ENCODE measurements around the gene CORO1C. TPM values are rescaled to one million over a fixed set of nuclear protein-coding genes. Genes with fewer than 3 reads are reported as not detected.

CORO1C gene
- total RNA-seq, 1 donor from 2014 or later = 391 TPM

DNA sequence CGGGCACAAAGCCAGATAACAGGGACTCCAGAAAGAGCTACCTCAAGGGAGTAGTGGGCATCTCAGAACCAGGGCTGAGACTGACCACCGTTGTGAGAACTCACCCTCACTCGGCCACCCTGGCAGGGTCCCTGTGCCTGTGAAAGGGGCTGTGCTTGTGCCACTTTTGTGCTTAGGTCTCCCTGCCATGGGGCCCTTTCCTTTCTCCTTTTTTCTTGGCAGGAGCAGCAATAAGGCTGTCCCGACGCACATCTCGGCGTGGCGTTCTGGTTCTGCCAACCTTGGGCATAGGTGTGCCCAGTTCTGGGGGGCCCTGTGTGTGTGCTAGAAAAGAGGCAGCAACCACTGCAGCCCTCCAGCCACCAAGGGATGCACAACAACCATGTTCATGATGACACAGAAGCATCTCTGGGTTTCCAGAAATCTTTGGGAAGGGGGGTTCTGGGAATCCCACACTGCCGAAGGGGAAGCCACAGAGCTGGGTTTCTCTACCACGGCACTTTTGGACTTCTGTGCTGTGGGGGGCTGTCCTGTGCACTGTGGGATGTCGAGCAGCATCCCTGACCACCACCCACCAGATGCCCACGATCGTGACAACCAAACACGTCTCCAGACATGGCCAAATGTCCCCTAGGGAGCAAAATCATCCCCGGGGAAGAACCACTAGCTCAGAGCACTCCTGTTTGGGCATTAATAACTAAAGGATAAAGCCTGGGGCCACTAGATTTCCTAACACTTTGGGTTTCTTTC is 120.3 kb downstream of the CORO1C start:
- no peak overlapping the region for H3K4me3 Mint-ChIP-seq (ENCODE audit: unreplicated experiment)

GRCh38 chr12:108610336-108610815 is 120.9 kb downstream of the CORO1C start:
- FAIRE-seq = no peak
- Histone ChIP-seq H3K4me2 (ENCODE audit: low read length) (no peak overlapping the region), H2AFZ (ENCODE audit: low read depth, low read length) (no peak overlapping the region), H3K9ac (ENCODE audit: low read length) (no peak overlapping the region), H3K79me2 (ENCODE audit: insufficient read depth, low read length) (no peaks in the 10 kb centered on the region), H3K9me3 (ENCODE audit: insufficient read depth, low read depth, low read length) (no peaks in the 10 kb centered on the region), H3K27me3 (ENCODE audit: insufficient read depth, low read length) (no peaks in the 10 kb centered on the region), H4K20me1 (ENCODE audit: insufficient read depth, low read length) (no peaks in the 10 kb centered on the region), H3K36me3 (ENCODE audit: insufficient read depth, low read length) (no peaks in the 10 kb centered on the region), H3K4me1 (ENCODE audit: insufficient read depth, low read length) (peaks cover 25% of the 10 kb centered on the region), H3K27ac (ENCODE audit: low read depth, low read length) (no peak overlapping the region), H3K4me3 (ENCODE audit: insufficient read depth, low read depth, low read length) (no peak overlapping the region)
- Mint-ChIP-seq H3K27me3 (ENCODE audit: low read depth, unreplicated experiment) (no peaks in the 10 kb centered on the region), H3K36me3 (ENCODE audit: low read depth, unreplicated experiment) (peaks cover 2% of the 10 kb centered on the region), H3K27ac (ENCODE audit: unreplicated experiment) (no peak overlapping the region), H3K4me3 (ENCODE audit: unreplicated experiment) (no peak overlapping the region), H3K4me1 (ENCODE audit: low read depth, unreplicated experiment) (peaks cover 18% of the 10 kb centered on the region), H3K9me3 (ENCODE audit: unreplicated experiment) (no peaks in the 10 kb centered on the region)
- no peak for DNase-seq (ENCODE audit: low read depth)
- no peak for TF ChIP-seq EZH2 (IDR thresholded peaks at IDR 0.05; ENCODE audit: insufficient read depth, low read length)
- TF ChIP-seq CTCF (IDR thresholded peaks at IDR 0.05; ENCODE audit: insufficient read depth, low read depth, low read length) = no peak

More for the DNA sequence above, 120.3 kb downstream of the CORO1C start:
- no peaks in the 10 kb centered on the region for H3K79me2 ChIP-seq (ENCODE audit: insufficient read depth, low read length)
- no peak for TF ChIP-seq CTCF (IDR thresholded peaks at IDR 0.05; ENCODE audit: insufficient read depth, low read depth, low read length)
- no peak for TF ChIP-seq EZH2 (IDR thresholded peaks at IDR 0.05; ENCODE audit: insufficient read depth, low read length)
- no peak overlapping the region for H3K27ac ChIP-seq (ENCODE audit: low read depth, low read length)
- Mint-ChIP-seq H3K36me3 (ENCODE audit: low read depth, unreplicated experiment) (peaks cover 2% of the 10 kb centered on the region), H3K4me1 (ENCODE audit: low read depth, unreplicated experiment) (peaks cover 18% of the 10 kb centered on the region), H3K27ac (ENCODE audit: unreplicated experiment) (no peak overlapping the region), H3K27me3 (ENCODE audit: low read depth, unreplicated experiment) (no peaks in the 10 kb centered on the region), H3K9me3 (ENCODE audit: unreplicated experiment) (peaks cover 3% of the 10 kb centered on the region)
- H3K9ac ChIP-seq (ENCODE audit: low read length) = no peak overlapping the region
- no peak overlapping the region for H2AFZ ChIP-seq (ENCODE audit: low read depth, low read length)
- no peaks in the 10 kb centered on the region for H3K27me3 ChIP-seq (ENCODE audit: insufficient read depth, low read length)
- H3K4me3 ChIP-seq (ENCODE audit: insufficient read depth, low read depth, low read length) = no peak overlapping the region
- H3K4me2 ChIP-seq (ENCODE audit: low read length) = no peak overlapping the region
- no peak for FAIRE-seq
- no peaks in the 10 kb centered on the region for H3K36me3 ChIP-seq (ENCODE audit: insufficient read depth, low read length)
- peaks cover 25% of the 10 kb centered on the region for H3K4me1 ChIP-seq (ENCODE audit: insufficient read depth, low read length)
- H3K9me3 ChIP-seq (ENCODE audit: insufficient read depth, low read depth, low read length) = peaks cover 2% of the 10 kb centered on the region
- H4K20me1 ChIP-seq (ENCODE audit: insufficient read depth, low read length) = no peaks in the 10 kb centered on the region
- DNase-seq (ENCODE audit: low read depth) = no peak

Data from astrocyte (in vitro differentiated cells and primary cell).